Measurements from ENCODE around the gene HDHD3. TPM values are rescaled to one million over a fixed set of nuclear protein-coding genes. Genes with fewer than 3 reads are reported as not detected.
A peak's percentile ranks its signal among the peaks of the same experiment; 100 is the strongest.

HDHD3 gene
- total RNA-seq, 1 experiment from 2014 or later, result 15.7 TPM

DNA sequence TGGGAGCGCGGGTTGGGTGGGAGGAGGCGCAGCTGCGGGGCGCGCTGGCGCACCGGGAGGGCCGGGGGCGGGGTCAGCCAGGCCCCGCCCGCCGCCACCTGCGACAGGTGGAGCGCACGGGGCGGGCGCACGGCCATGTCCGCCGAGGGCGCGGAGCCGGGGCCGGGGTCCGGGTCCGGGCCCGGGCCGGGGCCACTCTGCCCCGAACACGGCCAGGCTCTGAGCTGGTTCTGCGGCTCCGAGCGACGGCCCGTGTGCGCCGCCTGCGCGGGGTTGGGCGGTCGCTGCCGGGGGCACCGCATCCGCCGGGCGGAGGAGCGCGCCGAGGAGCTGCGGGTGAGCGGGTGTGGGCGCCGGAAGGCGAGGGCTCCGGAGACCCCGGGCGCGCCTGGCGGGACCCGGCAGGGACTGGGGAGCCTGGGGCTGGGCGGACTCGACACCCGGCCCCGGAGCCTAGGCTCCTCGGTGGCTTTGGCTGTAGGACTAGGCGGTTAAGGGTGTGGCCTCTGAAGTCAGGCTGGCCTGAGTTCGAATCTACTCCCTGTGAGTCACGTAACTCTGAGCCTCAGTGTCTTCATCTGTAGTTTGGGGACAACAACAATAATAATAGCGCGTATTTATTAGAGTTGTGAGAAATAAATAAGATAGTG, 27.2 kb downstream of the HDHD3 start, which contains the start of gene BSPRY (continued):
- TF ChIP-seq FOXP1 (CRISPR knock-in tag; IDR thresholded peaks at IDR 0.05; ENCODE audit: borderline replicate concordance) (peak; percentile 49; the same call in 1 of the 2 replicates), TP53 (CRISPR knock-in tag; IDR thresholded peaks at IDR 0.05) (peak; percentile 67; the same call in 1 of the 2 replicates), CREM (CRISPR knock-in tag; IDR thresholded peaks at IDR 0.05) (peak; percentile 47; the same call in 1 of the 2 replicates), GTF2I (CRISPR knock-in tag; conservative IDR thresholded peaks at IDR 0.05) (peak; percentile 92), ETV6 (CRISPR knock-in tag; IDR thresholded peaks at IDR 0.05) (0 out of 2 replicates have a peak, but pooled peaks have one; percentile 34)
- TF ChIP-seq, protein P1, sequence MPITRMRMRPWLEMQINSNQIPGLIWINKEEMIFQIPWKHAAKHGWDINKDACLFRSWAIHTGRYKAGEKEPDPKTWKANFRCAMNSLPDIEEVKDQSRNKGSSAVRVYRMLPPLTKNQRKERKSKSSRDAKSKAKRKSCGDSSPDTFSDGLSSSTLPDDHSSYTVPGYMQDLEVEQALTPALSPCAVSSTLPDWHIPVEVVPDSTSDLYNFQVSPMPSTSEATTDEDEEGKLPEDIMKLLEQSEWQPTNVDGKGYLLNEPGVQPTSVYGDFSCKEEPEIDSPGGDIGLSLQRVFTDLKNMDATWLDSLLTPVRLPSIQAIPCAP (CRISPR knock-in tag; IDR thresholded peaks at IDR 0.05), result no peak
- TF ChIP-seq, protein P2, sequence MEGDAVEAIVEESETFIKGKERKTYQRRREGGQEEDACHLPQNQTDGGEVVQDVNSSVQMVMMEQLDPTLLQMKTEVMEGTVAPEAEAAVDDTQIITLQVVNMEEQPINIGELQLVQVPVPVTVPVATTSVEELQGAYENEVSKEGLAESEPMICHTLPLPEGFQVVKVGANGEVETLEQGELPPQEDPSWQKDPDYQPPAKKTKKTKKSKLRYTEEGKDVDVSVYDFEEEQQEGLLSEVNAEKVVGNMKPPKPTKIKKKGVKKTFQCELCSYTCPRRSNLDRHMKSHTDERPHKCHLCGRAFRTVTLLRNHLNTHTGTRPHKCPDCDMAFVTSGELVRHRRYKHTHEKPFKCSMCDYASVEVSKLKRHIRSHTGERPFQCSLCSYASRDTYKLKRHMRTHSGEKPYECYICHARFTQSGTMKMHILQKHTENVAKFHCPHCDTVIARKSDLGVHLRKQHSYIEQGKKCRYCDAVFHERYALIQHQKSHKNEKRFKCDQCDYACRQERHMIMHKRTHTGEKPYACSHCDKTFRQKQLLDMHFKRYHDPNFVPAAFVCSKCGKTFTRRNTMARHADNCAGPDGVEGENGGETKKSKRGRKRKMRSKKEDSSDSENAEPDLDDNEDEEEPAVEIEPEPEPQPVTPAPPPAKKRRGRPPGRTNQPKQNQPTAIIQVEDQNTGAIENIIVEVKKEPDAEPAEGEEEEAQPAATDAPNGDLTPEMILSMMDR (IDR thresholded peaks at IDR 0.05), result no peak

DNA sequence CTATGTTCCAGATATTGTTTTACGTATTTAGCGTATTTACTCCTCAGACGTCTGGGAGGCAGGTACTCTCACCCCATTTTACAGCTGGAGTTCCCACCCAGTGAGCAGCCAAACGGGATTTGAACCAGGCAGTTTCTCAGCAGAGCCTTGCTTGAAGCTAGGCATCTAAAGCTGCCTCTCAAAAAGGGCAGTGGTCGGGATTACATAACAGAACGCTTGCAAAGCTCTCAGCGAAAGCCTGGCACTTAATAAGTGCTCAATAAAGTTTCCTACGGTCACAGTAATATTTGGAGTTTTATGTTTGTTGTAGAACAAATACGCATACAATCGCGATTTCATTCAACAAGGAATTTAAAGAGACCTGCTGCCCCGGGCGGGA, 27.7 kb downstream of the HDHD3 start:
- TF ChIP-seq TEAD4 (CRISPR knock-in tag; IDR thresholded peaks at IDR 0.05) (no peak), FOXP1 (CRISPR knock-in tag; IDR thresholded peaks at IDR 0.05; ENCODE audit: borderline replicate concordance) (no peak), SP1 (CRISPR knock-in tag; conservative IDR thresholded peaks at IDR 0.05) (no peak)
- H3K27ac Mint-ChIP-seq, result no peak overlapping the region
- peaks cover 19% of the 10 kb centered on the region for H3K4me1 Mint-ChIP-seq
- no peaks in the 10 kb centered on the region for H3K36me3 Mint-ChIP-seq
- H3K27me3 Mint-ChIP-seq (ENCODE audit: low read depth), result peaks cover 39% of the 10 kb centered on the region
- H3K9me3 Mint-ChIP-seq, result no peaks in the 10 kb centered on the region
- POLR2A ChIA-PET, result interaction anchor here (1.1 to 1.5 kb wide), 2 partner anchors 9 to 28 kb away, joined by 3 to 15 read pairs; partner anchors contain the start of genes HDHD3 and WDR31
- DNase-seq (ENCODE audit: low spot score) (no peak), ATAC-seq (peak; percentile 7; the same call in 1 of the 2 replicates)
- H3K4me3 Mint-ChIP-seq, result peak overlapping the region; percentile 79
- CTCF ChIA-PET, result interaction anchor here (0.8 to 3.0 kb wide), 10 partner anchors 9 to 306 kb away, joined by 3 to 16 read pairs (median 4); partner anchors contain the start of genes ALAD, C9orf43, CDC26 and POLE3

DNA sequence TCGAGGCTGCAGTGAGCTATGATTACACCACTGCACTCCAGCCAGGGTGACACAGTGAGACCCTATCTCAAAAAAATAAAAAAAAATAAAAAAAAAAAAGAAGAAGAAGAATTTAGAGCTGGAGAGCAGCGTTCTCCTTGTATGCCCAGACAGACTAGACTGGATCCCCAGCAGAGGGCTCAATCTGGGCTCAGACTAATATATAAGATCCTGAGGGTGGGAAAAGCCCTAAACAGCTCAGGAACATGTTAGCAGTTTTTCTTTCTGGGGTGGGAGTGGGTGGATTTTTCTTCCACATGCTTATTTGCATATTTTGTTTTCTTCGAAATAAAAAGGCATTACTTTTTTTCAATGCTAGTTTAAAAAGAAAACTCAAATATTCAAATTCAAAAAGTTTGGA, 28.3 kb downstream of the HDHD3 start:
- Mint-ChIP-seq H3K4me1 (peaks cover 19% of the 10 kb centered on the region), H3K27ac (no peak overlapping the region), H3K9me3 (no peaks in the 10 kb centered on the region), H3K36me3 (no peaks in the 10 kb centered on the region), H3K4me3 (0 out of 2 replicates have a peak overlapping the region, but pooled peaks have one; percentile 16), H3K27me3 (ENCODE audit: low read depth) (peaks cover 43% of the 10 kb centered on the region)
- ChIA-PET POLR2A (interaction anchor here (0.6 to 1.5 kb wide), 2 partner anchors 8 to 1198 kb away, joined by 3 to 15 read pairs; partner anchors contain the start of gene WDR31), CTCF (interaction anchor here (0.8 to 3.0 kb wide), 10 partner anchors 8 to 307 kb away, joined by 3 to 16 read pairs (median 4); partner anchors contain the start of genes ALAD, CDC26, PRPF4 and RGS3)
- DNase-seq (ENCODE audit: low spot score) (no peak), ATAC-seq (no peak)
- TF ChIP-seq NFYB (CRISPR knock-in tag; conservative IDR thresholded peaks at IDR 0.05; ENCODE audit: low read depth), result no peak
- TF ChIP-seq, protein P3, sequence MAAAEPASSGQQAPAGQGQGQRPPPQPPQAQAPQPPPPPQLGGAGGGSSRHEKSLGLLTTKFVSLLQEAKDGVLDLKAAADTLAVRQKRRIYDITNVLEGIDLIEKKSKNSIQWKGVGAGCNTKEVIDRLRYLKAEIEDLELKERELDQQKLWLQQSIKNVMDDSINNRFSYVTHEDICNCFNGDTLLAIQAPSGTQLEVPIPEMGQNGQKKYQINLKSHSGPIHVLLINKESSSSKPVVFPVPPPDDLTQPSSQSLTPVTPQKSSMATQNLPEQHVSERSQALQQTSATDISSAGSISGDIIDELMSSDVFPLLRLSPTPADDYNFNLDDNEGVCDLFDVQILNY (CRISPR knock-in tag; IDR thresholded peaks at IDR 0.05), result no peak
- TF ChIP-seq, protein P4, sequence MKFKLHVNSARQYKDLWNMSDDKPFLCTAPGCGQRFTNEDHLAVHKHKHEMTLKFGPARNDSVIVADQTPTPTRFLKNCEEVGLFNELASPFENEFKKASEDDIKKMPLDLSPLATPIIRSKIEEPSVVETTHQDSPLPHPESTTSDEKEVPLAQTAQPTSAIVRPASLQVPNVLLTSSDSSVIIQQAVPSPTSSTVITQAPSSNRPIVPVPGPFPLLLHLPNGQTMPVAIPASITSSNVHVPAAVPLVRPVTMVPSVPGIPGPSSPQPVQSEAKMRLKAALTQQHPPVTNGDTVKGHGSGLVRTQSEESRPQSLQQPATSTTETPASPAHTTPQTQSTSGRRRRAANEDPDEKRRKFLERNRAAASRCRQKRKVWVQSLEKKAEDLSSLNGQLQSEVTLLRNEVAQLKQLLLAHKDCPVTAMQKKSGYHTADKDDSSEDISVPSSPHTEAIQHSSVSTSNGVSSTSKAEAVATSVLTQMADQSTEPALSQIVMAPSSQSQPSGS (CRISPR knock-in tag; IDR thresholded peaks at IDR 0.05; ENCODE audit: borderline replicate concordance, low read depth), result no peak
- TF ChIP-seq, protein P5, sequence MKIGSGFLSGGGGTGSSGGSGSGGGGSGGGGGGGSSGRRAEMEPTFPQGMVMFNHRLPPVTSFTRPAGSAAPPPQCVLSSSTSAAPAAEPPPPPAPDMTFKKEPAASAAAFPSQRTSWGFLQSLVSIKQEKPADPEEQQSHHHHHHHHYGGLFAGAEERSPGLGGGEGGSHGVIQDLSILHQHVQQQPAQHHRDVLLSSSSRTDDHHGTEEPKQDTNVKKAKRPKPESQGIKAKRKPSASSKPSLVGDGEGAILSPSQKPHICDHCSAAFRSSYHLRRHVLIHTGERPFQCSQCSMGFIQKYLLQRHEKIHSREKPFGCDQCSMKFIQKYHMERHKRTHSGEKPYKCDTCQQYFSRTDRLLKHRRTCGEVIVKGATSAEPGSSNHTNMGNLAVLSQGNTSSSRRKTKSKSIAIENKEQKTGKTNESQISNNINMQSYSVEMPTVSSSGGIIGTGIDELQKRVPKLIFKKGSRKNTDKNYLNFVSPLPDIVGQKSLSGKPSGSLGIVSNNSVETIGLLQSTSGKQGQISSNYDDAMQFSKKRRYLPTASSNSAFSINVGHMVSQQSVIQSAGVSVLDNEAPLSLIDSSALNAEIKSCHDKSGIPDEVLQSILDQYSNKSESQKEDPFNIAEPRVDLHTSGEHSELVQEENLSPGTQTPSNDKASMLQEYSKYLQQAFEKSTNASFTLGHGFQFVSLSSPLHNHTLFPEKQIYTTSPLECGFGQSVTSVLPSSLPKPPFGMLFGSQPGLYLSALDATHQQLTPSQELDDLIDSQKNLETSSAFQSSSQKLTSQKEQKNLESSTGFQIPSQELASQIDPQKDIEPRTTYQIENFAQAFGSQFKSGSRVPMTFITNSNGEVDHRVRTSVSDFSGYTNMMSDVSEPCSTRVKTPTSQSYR (CRISPR knock-in tag; IDR thresholded peaks at IDR 0.05), result no peak
- TF ChIP-seq ATF1 (CRISPR knock-in tag; IDR thresholded peaks at IDR 0.05), result no peak
- TF ChIP-seq CBFB (CRISPR knock-in tag; IDR thresholded peaks at IDR 0.05; ENCODE audit: low read depth), result no peak
- TF ChIP-seq, protein P6, sequence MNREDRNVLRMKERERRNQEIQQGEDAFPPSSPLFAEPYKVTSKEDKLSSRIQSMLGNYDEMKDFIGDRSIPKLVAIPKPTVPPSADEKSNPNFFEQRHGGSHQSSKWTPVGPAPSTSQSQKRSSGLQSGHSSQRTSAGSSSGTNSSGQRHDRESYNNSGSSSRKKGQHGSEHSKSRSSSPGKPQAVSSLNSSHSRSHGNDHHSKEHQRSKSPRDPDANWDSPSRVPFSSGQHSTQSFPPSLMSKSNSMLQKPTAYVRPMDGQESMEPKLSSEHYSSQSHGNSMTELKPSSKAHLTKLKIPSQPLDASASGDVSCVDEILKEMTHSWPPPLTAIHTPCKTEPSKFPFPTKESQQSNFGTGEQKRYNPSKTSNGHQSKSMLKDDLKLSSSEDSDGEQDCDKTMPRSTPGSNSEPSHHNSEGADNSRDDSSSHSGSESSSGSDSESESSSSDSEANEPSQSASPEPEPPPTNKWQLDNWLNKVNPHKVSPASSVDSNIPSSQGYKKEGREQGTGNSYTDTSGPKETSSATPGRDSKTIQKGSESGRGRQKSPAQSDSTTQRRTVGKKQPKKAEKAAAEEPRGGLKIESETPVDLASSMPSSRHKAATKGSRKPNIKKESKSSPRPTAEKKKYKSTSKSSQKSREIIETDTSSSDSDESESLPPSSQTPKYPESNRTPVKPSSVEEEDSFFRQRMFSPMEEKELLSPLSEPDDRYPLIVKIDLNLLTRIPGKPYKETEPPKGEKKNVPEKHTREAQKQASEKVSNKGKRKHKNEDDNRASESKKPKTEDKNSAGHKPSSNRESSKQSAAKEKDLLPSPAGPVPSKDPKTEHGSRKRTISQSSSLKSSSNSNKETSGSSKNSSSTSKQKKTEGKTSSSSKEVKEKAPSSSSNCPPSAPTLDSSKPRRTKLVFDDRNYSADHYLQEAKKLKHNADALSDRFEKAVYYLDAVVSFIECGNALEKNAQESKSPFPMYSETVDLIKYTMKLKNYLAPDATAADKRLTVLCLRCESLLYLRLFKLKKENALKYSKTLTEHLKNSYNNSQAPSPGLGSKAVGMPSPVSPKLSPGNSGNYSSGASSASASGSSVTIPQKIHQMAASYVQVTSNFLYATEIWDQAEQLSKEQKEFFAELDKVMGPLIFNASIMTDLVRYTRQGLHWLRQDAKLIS (CRISPR knock-in tag; IDR thresholded peaks at IDR 0.05; ENCODE audit: borderline replicate concordance), result no peak
- TF ChIP-seq OVOL2 (CRISPR knock-in tag; IDR thresholded peaks at IDR 0.05; ENCODE audit: borderline replicate concordance), result no peak
